AG04450 (cell line): ENCODE measurements around the gene FNDC3B. TPM values are rescaled to one million over a fixed set of nuclear protein-coding genes. Genes with fewer than 3 reads are reported as not detected.

Source experiments
- CTCF ChIA-PET: fragments of 300-600, 350-600 bp; formaldehyde crosslinking; extraction: SDS; loops from one replicate; lab custom pipeline; 2022; ENCODE audit warnings: antibody characterized with exemption, inconsistent platforms; lab: Charles Lee
- POLR2A ChIA-PET: fragments of 350-600 bp; formaldehyde crosslinking; extraction: SDS; loops from one replicate; lab custom pipeline; 2021; ENCODE audit warnings: antibody characterized with exemption, inconsistent platforms; lab: Yijun Ruan, JAX
- DNase-seq: peaks from one replicate; pipeline ENCODE4 v3.0.0-alpha.2; 2011; ENCODE audit warnings: low read depth, low spot score
- H3K27ac ChIP-seq: one replicate; pipeline ENCODE4 v1.5.1; 2012; ENCODE audit warnings: low read depth, low read length, control low read depth
- H3K27me3 ChIP-seq: one replicate; pipeline ENCODE4 v1.6.0; 2012; ENCODE audit warnings: low read length; ENCODE audit not compliant: control insufficient read depth, insufficient read depth
- H3K4me3 ChIP-seq: 2 replicates; pipeline ENCODE4 v1.5.1; 2011; ENCODE audit warnings: mild to moderate bottlenecking, low read depth, low read length, control low read depth
- H3K9me3 ChIP-seq: 2 replicates; pipeline ENCODE4 v1.5.1; 2012; ENCODE audit warnings: low read length; ENCODE audit not compliant: control insufficient read depth, insufficient read depth
- polyA plus RNA-seq: library from polyadenylated mRNA; depleted of rRNA; stranded (reverse); fragments of >200 nt; gene quantifications from 2 replicates; pipeline ENCODE4 v1.2.3, GENCODE V29; 2011
- TF ChIP-seq, protein P1 (sequence below): IDR thresholded peaks from 2 replicates; pipeline ENCODE4 v1.5.1; 2011; ENCODE audit warnings: low read depth, low read length, control low read depth, inconsistent platforms

Gene FNDC3B
- polyA plus RNA-seq, 1 experiment = 39.5 TPM

DNA sequence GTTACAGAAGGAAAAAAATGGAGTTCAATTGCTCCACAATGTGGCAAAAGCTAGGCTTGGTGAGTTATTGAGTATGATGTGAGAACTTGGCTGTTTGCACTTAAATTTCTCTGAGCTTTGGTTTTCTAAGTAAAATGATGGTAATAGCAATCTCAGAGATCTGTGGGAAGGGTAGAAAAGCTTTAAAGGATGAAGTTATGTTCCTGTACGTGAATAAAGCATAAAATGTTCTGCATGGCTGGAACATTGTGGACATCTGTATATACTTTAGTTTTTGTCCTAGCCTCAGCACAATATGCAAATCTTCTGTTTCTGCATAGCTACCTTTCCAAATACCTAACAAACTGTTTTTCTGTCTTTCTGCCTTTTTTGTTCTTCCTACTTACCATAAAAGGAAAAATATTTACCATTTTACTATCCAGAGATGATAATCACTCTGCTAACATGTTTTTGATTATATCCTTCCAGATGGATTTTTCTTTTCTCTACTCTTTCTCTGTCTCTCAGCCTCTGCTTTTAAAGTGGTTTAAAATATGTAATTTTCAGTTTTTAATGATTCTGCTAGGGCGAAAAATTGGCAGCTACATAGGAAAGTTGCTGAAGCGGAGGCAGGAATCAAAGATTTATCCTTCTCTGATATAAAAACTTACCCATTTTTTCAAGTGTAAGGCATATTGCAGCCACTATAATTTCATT, 188.1 kb downstream of the FNDC3B start:
- Histone ChIP-seq H3K9me3 (no peaks in the 10 kb centered on the region), H3K27me3 (no peaks in the 10 kb centered on the region), H3K4me3 (no peak overlapping the region), H3K27ac (no peak overlapping the region)
- TF ChIP-seq, protein P1, sequence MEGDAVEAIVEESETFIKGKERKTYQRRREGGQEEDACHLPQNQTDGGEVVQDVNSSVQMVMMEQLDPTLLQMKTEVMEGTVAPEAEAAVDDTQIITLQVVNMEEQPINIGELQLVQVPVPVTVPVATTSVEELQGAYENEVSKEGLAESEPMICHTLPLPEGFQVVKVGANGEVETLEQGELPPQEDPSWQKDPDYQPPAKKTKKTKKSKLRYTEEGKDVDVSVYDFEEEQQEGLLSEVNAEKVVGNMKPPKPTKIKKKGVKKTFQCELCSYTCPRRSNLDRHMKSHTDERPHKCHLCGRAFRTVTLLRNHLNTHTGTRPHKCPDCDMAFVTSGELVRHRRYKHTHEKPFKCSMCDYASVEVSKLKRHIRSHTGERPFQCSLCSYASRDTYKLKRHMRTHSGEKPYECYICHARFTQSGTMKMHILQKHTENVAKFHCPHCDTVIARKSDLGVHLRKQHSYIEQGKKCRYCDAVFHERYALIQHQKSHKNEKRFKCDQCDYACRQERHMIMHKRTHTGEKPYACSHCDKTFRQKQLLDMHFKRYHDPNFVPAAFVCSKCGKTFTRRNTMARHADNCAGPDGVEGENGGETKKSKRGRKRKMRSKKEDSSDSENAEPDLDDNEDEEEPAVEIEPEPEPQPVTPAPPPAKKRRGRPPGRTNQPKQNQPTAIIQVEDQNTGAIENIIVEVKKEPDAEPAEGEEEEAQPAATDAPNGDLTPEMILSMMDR = no peak
- ChIA-PET CTCF (interaction anchor here (1.4 kb wide), 1 partner anchor 105 kb away, joined by 3 read pairs; no protein-coding TSS in a partner anchor), POLR2A (no interaction called here)
- DNase-seq = no peak

DNA sequence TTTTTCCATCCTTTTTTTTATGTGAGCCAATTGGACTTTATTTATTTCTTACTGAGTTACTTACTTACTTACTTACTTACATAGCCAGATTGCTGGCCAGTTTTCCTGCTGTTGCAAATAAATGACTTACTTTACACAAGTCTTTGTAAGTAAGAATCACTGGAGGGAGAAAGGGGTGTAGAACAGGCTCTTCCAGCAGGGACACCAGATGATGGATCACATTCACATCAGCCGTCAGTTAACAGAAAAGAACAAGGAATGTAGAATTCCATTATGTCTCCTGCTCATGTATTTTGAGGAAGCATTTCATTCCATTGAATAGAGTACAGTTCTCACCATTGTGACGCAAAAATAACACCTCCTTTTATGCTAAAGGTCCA, 188.6 kb downstream of the FNDC3B start:
- DNase-seq = no peak
- TF ChIP-seq, protein P1 = no peak
- Histone ChIP-seq H3K9me3 (no peaks in the 10 kb centered on the region), H3K27me3 (no peaks in the 10 kb centered on the region), H3K27ac (no peak overlapping the region), H3K4me3 (no peak overlapping the region)
- CTCF ChIA-PET = interaction anchor here (1.4 kb wide), 1 partner anchor 105 kb away, joined by 3 read pairs; no protein-coding TSS in a partner anchor
- POLR2A ChIA-PET = no interaction called here

DNA sequence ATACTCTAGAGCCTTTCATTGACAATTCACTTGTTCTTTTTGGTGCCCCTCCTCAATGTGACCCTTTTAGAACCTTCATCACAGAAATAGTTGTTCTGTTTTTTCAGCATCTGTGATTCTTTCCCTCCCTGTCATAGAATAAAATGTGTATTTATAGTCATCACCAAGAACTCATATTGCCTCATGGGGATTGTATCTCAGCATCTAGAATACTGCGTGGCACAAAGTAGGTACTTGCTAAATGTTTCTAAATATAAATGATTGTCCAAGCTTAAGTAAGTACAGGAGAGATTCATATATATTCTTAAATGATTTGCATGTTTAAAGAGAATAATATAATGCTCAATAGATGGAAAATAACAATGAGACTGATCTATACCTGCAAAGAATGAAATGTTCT, 190.1 kb downstream of the FNDC3B start:
- no peaks in the 10 kb centered on the region for H3K9me3 ChIP-seq
- TF ChIP-seq, protein P1 = no peak
- ChIA-PET CTCF (no interaction called here), POLR2A (no interaction called here)
- H3K27me3 ChIP-seq = no peaks in the 10 kb centered on the region
- H3K4me3 ChIP-seq = no peak overlapping the region
- no peak for DNase-seq
- H3K27ac ChIP-seq = no peak overlapping the region

DNA sequence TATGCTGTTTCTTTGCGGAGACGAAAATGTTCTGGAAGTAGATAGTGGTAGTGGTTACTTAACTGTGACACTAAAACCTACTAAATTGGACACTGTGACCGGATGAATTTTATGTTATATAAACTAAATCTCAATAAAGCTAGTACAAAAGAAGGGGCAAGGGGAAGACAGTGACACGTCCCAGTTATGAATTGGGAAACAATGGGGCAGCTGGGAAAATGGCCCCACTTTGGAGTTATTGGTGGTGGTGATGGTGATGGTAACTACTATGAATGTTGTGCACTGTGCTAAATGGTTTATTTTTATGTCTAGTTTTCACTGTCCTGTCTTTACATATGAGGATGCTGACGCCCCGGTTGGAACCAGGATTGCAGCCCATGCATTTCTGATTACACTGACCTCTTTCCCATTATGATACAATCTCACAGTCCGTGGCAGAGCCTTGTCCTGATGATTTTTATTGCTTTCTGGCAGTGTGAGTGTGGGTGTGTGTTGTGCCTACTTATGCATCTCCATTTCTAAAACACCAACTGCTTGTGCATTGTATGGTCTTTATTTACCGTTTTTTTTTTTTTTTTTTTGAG, 192.0 kb downstream of the FNDC3B start:
- ChIA-PET CTCF (no interaction called here), POLR2A (no interaction called here)
- Histone ChIP-seq H3K4me3 (no peak overlapping the region), H3K27ac (no peak overlapping the region), H3K27me3 (no peaks in the 10 kb centered on the region), H3K9me3 (no peaks in the 10 kb centered on the region)
- TF ChIP-seq, protein P1 = no peak
- DNase-seq = no peak

DNA sequence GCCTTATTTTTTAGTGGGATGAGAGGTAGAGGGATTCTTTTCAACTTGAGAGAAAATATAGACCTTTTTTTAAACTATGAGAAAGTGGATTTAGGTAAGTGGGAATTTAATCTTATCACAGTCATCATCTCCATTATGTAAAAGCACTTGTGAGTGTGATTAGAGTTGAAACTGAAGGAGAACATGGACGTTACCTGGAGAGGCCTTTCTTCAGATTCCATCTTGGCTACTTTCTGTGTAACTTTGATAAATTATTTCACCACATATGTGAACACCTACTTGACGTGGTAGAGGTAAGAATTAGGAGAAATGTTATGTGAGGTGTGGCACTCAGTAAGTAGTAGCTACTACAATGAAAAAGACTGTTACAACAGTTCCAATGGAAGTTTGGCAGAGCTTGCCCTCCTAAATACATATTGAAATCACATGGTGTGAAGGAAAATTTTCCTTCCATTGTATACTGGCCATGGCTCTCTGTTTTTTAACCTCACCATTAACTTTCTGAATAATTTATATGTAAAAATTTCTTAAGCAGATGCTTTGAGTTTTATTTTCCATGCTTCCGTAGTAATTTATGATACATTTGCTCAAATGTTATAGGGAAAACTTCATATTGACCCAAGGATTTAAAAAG, 193.3 kb downstream of the FNDC3B start:
- no peak for DNase-seq
- ChIA-PET POLR2A (no interaction called here), CTCF (interaction anchor here (0.6 kb wide), 1 partner anchor 15 kb away, joined by 3 read pairs; no protein-coding TSS in a partner anchor)
- Histone ChIP-seq H3K4me3 (no peak overlapping the region), H3K27ac (no peak overlapping the region), H3K27me3 (no peaks in the 10 kb centered on the region), H3K9me3 (no peaks in the 10 kb centered on the region)
- TF ChIP-seq, protein P1 = no peak
